GM21526 (cell line): ENCODE data around the gene CNTNAP2.
A peak's percentile ranks its signal among the peaks of the same experiment; 100 is the strongest.
"Not testable (repeated sequence)": the region's sequence is repeated elsewhere in the genome, so short reads cannot be mapped to it uniquely, and the experiment has no call there.

ENCODE experiments used
- ATAC-seq: cut with Tn5 transposase; IDR thresholded peaks from one replicate; pipeline ENCODE4 v1.9.1; 2021; ENCODE audit warnings: moderate library complexity; ENCODE audit not compliant: unreplicated experiment, low FRiP score

CNTNAP2 gene

GRCh38 chr7:148289630-148290029 is 2173.0 kb downstream of the CNTNAP2 start:
- peak; percentile 89 for ATAC-seq

GRCh38 chr7:148290538-148290937 is 2173.9 kb downstream of the CNTNAP2 start:
- no peak for ATAC-seq

- ATAC-seq, result no peak
Measured at GRCh38 chr7:148291799-148292198, 2175.2 kb downstream of the CNTNAP2 start.

- no peak for ATAC-seq
Measured at GRCh38 chr7:148296994-148297644, 2180.5 kb downstream of the CNTNAP2 start.

GRCh38 chr7:148298768-148299167 is 2182.2 kb downstream of the CNTNAP2 start:
- ATAC-seq, result not testable (repeated sequence)

GRCh38 chr7:148299350-148300276 is 2183.0 kb downstream of the CNTNAP2 start:
- ATAC-seq, result no peak

GRCh38 chr7:148302436-148302835 is 2185.8 kb downstream of the CNTNAP2 start:
- not testable (repeated sequence) for ATAC-seq

GRCh38 chr7:148303295-148304082 is 2186.9 kb downstream of the CNTNAP2 start:
- no peak for ATAC-seq

- ATAC-seq, result no peak
Measured at GRCh38 chr7:148304083-148304335, 2187.4 kb downstream of the CNTNAP2 start.

- peak; percentile 88 for ATAC-seq
Measured at GRCh38 chr7:148304456-148304855, 2187.9 kb downstream of the CNTNAP2 start.

GRCh38 chr7:148306759-148307158 is 2190.2 kb downstream of the CNTNAP2 start:
- peak; percentile 75 for ATAC-seq

GRCh38 chr7:148318102-148318811 is 2201.7 kb downstream of the CNTNAP2 start:
- no peak for ATAC-seq

- no peak for ATAC-seq
Measured at GRCh38 chr7:148318838-148319237, 2202.2 kb downstream of the CNTNAP2 start.

- ATAC-seq, result no peak
Measured at GRCh38 chr7:148319316-148319808, 2202.8 kb downstream of the CNTNAP2 start.

GRCh38 chr7:148325208-148325607 is 2208.6 kb downstream of the CNTNAP2 start:
- no peak for ATAC-seq

- ATAC-seq, result no peak
Measured at GRCh38 chr7:148327379-148327778, 2210.8 kb downstream of the CNTNAP2 start.

- ATAC-seq, result no peak
Measured at GRCh38 chr7:148328906-148329305, 2212.3 kb downstream of the CNTNAP2 start.

- ATAC-seq, result no peak
Measured at GRCh38 chr7:148330124-148330818, 2213.7 kb downstream of the CNTNAP2 start.

GRCh38 chr7:148330822-148331221 is 2214.2 kb downstream of the CNTNAP2 start:
- ATAC-seq, result no peak

GRCh38 chr7:148331456-148331855 is 2214.9 kb downstream of the CNTNAP2 start:
- not testable (repeated sequence) for ATAC-seq
